Superior temporal gyrus (tissue), 1 donor: ENCODE data around the gene AKT3.

Source experiments
- DNase-seq: peaks from one replicate; pipeline ENCODE4 v3.0.0-alpha.2; 2016; ENCODE audit errors: extremely low spot score

AKT3 gene

GRCh38 chr1:243731974-243732625 is 117.9 kb downstream of the AKT3 start:
- no peak for DNase-seq

- DNase-seq = peak; percentile 69
Measured at GRCh38 chr1:243731301-243731891, 118.6 kb downstream of the AKT3 start.

- DNase-seq = no peak
Measured at GRCh38 chr1:243730487-243731150, 119.4 kb downstream of the AKT3 start.

- no peak for DNase-seq
Measured at GRCh38 chr1:243729956-243730355, 120.1 kb downstream of the AKT3 start.

GRCh38 chr1:243727503-243728203 is 122.4 kb downstream of the AKT3 start:
- no peak for DNase-seq

GRCh38 chr1:243726806-243727502 is 123.1 kb downstream of the AKT3 start:
- no peak for DNase-seq

- no peak for DNase-seq
Measured at GRCh38 chr1:243725846-243726245, 124.2 kb downstream of the AKT3 start.

GRCh38 chr1:243725075-243725474 is 125.0 kb downstream of the AKT3 start:
- DNase-seq = no peak

GRCh38 chr1:243723458-243724043 is 126.5 kb downstream of the AKT3 start:
- DNase-seq = no peak

- no peak for DNase-seq
Measured at GRCh38 chr1:243723050-243723449, 127.0 kb downstream of the AKT3 start.

GRCh38 chr1:243719476-243719875 is 130.6 kb downstream of the AKT3 start:
- DNase-seq = no peak

GRCh38 chr1:243718893-243719292 is 131.2 kb downstream of the AKT3 start:
- no peak for DNase-seq

- DNase-seq = no peak
Measured at GRCh38 chr1:243718022-243718421, 132.0 kb downstream of the AKT3 start.

GRCh38 chr1:243716906-243717305 is 133.1 kb downstream of the AKT3 start:
- no peak for DNase-seq

GRCh38 chr1:243715285-243715684 is 134.8 kb downstream of the AKT3 start:
- DNase-seq = no peak

GRCh38 chr1:243713470-243714186 is 136.4 kb downstream of the AKT3 start:
- DNase-seq = peak; percentile 92

- DNase-seq = peak; percentile 79
Measured at GRCh38 chr1:243712941-243713340, 137.1 kb downstream of the AKT3 start.

GRCh38 chr1:243712242-243712641 is 137.8 kb downstream of the AKT3 start:
- no peak for DNase-seq

- DNase-seq = no peak
Measured at GRCh38 chr1:243710467-243710866, 139.6 kb downstream of the AKT3 start.

- no peak for DNase-seq
Measured at GRCh38 chr1:243708210-243708609, 141.8 kb downstream of the AKT3 start.

- no peak for DNase-seq
Measured at GRCh38 chr1:243706563-243706962, 143.5 kb downstream of the AKT3 start.
